Liver (tissue), 9 donors: ENCODE measurements around the gene MYL10. TPM values are rescaled to one million over a fixed set of nuclear protein-coding genes. Genes with fewer than 3 reads are reported as not detected.
A peak's percentile ranks its signal among the peaks of the same experiment; 100 is the strongest.

Source experiments
- DNase-seq: peaks from one replicate; pipeline ENCODE4 v3.0.0-alpha.2; 2017; ENCODE audit warnings: low spot score
- H3K27ac ChIP-seq, 2 donors: one replicate each; pipeline ENCODE4 v1.7.0; 2013; ENCODE audit warnings: inconsistent platforms in 2 of 2, low read length in 2 of 2, control low read depth in 1 of 2, low read depth in 1 of 2, mild to moderate bottlenecking in 1 of 2
- H3K27me3 ChIP-seq, 4 donors: one replicate each; pipeline versions ENCODE4 v1.6.1 to v1.7.0; 2013; ENCODE audit warnings: low read length in 3 of 4, inconsistent platforms in 1 of 4, mild to moderate bottlenecking in 1 of 4, moderate library complexity in 1 of 4; ENCODE audit not compliant: control insufficient read depth in 4 of 4, insufficient read depth in 4 of 4
- H3K36me3 ChIP-seq, 4 donors: one replicate each; pipeline versions ENCODE4 v1.6.1 to v1.7.0; 2013; ENCODE audit warnings: low read length in 3 of 4, mild to moderate bottlenecking in 3 of 4, low read depth in 1 of 4, moderate library complexity in 1 of 4; ENCODE audit not compliant: control insufficient read depth in 4 of 4, insufficient read depth in 3 of 4
- H3K4me1 ChIP-seq, 4 donors: one replicate each; pipeline versions ENCODE4 v1.6.1 to v1.7.0; 2013; ENCODE audit warnings: low read length in 3 of 4, mild to moderate bottlenecking in 3 of 4, moderate library complexity in 1 of 4; ENCODE audit not compliant: control insufficient read depth in 4 of 4, insufficient read depth in 4 of 4
- H3K4me3 ChIP-seq, 3 donors: one replicate each; pipeline versions ENCODE4 v1.6.1 to v1.7.0; 2013; ENCODE audit warnings: low read length in 3 of 3, control low read depth in 1 of 3, low read depth in 1 of 3, mild to moderate bottlenecking in 1 of 3
- H3K9ac ChIP-seq, 2 donors: one replicate each; pipeline ENCODE4 v1.7.0; 2013; ENCODE audit warnings: low read length in 2 of 2, mild to moderate bottlenecking in 2 of 2, moderate library complexity in 2 of 2, control low read depth in 1 of 2, low read depth in 1 of 2
- H3K9me3 ChIP-seq, 4 donors: one replicate each; pipeline versions ENCODE4 v1.6.1 to v1.7.0; 2013; ENCODE audit warnings: low read length in 3 of 4; ENCODE audit not compliant: control insufficient read depth in 4 of 4
- EGR1 ChIP-seq, 2 donors: IDR thresholded peaks; 2 replicates each; pipeline ENCODE4 v1.6.1; 2016 to 2018; ENCODE audit warnings: antibody characterized with exemption in 2 of 2, low read depth in 2 of 2
- FOXA1 ChIP-seq: IDR thresholded peaks from 2 replicates; pipeline ENCODE4 v1.6.1; 2016; ENCODE audit warnings: antibody characterized with exemption
- FOXA2 ChIP-seq: IDR thresholded peaks from 2 replicates; pipeline ENCODE4 v1.6.1; 2016; ENCODE audit warnings: antibody characterized with exemption
- GABPA ChIP-seq, 2 donors: IDR thresholded peaks in 1 of 2; conservative IDR thresholded peaks in 1 of 2; 2 replicates each; pipeline ENCODE4 v1.6.1; 2016; ENCODE audit warnings: antibody characterized with exemption in 2 of 2, mild to moderate bottlenecking in 1 of 2, moderate library complexity in 1 of 2
- HNF4A ChIP-seq, 2 donors: conservative IDR thresholded peaks; 2 replicates each; pipeline ENCODE4 v1.6.1; 2016; ENCODE audit warnings: antibody characterized with exemption in 2 of 2, mild to moderate bottlenecking in 2 of 2
- HNF4G ChIP-seq: IDR thresholded peaks from 2 replicates; pipeline ENCODE4 v1.6.1; 2016; ENCODE audit warnings: antibody characterized with exemption
- NR2F2 ChIP-seq: IDR thresholded peaks from 2 replicates; pipeline ENCODE4 v1.6.1; 2016; ENCODE audit warnings: antibody characterized with exemption
- RAD21 ChIP-seq, 2 donors: IDR thresholded peaks; 2 replicates each; pipeline ENCODE4 v1.6.1; 2016; ENCODE audit warnings: antibody characterized with exemption in 2 of 2, mild to moderate bottlenecking in 2 of 2
- RXRA ChIP-seq, 2 donors: IDR thresholded peaks; 2 replicates each; pipeline ENCODE4 v1.6.1; 2017 to 2018; ENCODE audit warnings: antibody characterized with exemption in 2 of 2, mild to moderate bottlenecking in 1 of 2
- SP1 ChIP-seq: IDR thresholded peaks from 2 replicates; pipeline ENCODE4 v1.6.1; 2018; ENCODE audit warnings: antibody characterized with exemption, mild to moderate bottlenecking
- TAF1 ChIP-seq: conservative IDR thresholded peaks from 2 replicates; pipeline ENCODE4 v1.6.1; 2016; ENCODE audit warnings: antibody characterized with exemption, mild to moderate bottlenecking
- WGBS: extraction: QIAGEN DNeasy Blood & Tissue Kit; methylation state at CpG from one replicate; pipeline ENCODE4 v1.1.7; 2013; 5-methylcytosine and 5-hydroxymethylcytosine counted together
- polyA plus RNA-seq, 2 donors: library from polyadenylated mRNA; stranded (reverse) in 1 of 2; unstranded in 1 of 2; fragments of 200-250 nt in 1 of 2; fragments of >200 nt in 1 of 2; fragmentation: Nextera tagmentation in 1 of 2; extraction: Ambion mirVana in 1 of 2; gene quantifications; one replicate each; pipeline versions ENCODE4 v1.2.1 to v1.2.3, GENCODE V29; 2013 to 2015
- total RNA-seq, 2 donors: library from RNA; depleted of rRNA; stranded (reverse); fragments of >200 nt; gene quantifications; one replicate each; pipeline ENCODE4 v1.2.3, GENCODE V29; 2014
- TF ChIP-seq, protein P1 (sequence below): IDR thresholded peaks from 2 replicates; pipeline ENCODE4 v1.6.1; 2016; ENCODE audit warnings: antibody characterized with exemption
- TF ChIP-seq, protein P2 (sequence below): IDR thresholded peaks from 2 replicates; pipeline ENCODE4 v1.6.1; 2016; ENCODE audit warnings: antibody characterized with exemption, mild to moderate bottlenecking
- TF ChIP-seq, protein P3 (sequence below): fragments of 150-350 bp; IDR thresholded peaks from 2 replicates; pipeline ENCODE4 v1.5.1; 2017; ENCODE audit warnings: improper control_type of control experiment, low read depth, low read length; ENCODE audit not compliant: missing input control
- TF ChIP-seq, protein P4 (sequence below): IDR thresholded peaks from 2 replicates; pipeline ENCODE4 v1.6.1; 2016; ENCODE audit warnings: antibody characterized with exemption
- TF ChIP-seq, protein P5 (sequence below): IDR thresholded peaks from 2 replicates; pipeline ENCODE4 v1.6.1; 2016; ENCODE audit warnings: antibody characterized with exemption
- donor health status: healthy.
- donor health status: healthy.
- donor health status: healthy.
- donor health status: healthy.
- donor health status: healthy.

Gene MYL10
- total and polyA plus RNA-seq, 4 donors, result not detected

DNA sequence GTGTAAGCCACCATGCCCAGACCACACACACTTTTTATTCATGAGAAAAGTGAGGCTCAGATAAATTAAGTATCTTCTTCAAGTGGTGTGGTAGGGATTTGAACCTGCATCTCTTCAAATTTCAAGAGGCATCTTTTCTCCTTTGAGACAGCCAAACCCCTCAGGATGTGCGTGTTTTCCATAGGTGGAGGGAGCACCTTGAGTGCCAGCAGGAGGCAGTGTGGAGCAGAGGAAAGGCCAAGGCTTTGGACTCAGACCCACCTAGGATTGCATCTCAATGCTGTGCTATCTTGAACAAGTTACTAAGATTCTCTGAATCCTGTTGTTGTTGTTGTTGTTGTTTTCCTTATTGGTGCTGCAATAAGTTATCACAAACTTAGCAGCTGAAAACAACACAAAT, 40.2 kb upstream of the MYL10 start:
- WGBS, result 82% methylated on average over 1 of the region's 1 CpG
- no peak overlapping the region for H3K4me3 ChIP-seq
- no peak for DNase-seq

DNA sequence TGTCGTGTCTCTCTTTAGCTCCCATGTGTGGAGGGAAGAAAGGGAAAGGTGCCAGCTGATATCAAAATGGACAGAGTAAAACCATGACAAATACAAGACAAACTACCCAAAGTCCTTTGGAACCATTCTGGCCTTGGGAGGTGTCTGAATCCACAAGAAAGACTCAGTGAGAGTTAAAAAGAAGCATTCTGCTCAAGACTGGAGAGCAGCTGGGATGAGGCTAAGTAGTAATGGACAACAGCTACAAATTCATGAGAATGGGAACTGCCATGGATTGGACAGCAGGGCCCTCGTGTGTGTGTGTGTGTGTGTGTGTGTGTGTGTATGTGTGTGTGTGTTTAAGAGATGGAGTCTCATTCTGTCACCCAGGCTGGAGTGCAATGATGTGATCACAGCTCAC, 39.6 kb upstream of the MYL10 start:
- Histone ChIP-seq H3K9ac (no peak overlapping the region), H3K27me3 (no peaks in the 10 kb centered on the region), H3K27ac (no peak overlapping the region), H3K36me3 (no peaks in the 10 kb centered on the region), H3K4me1 (no peaks in the 10 kb centered on the region), H3K4me3 (no peak overlapping the region), H3K9me3 (peaks cover 0 to 5% (median 4%) of the 10 kb centered on the region in 4 donors)
- WGBS, result 91% methylated on average over 2 of the region's 2 CpGs
- no peak for TF ChIP-seq FOXA2
- DNase-seq, result no peak

More for the DNA sequence above, 40.2 kb upstream of the MYL10 start:
- Histone ChIP-seq H3K4me1 (no peaks in the 10 kb centered on the region), H3K36me3 (no peaks in the 10 kb centered on the region), H3K9ac (no peak overlapping the region), H3K9me3 (peaks cover 0 to 5% (median 4%) of the 10 kb centered on the region in 4 donors), H3K27ac (no peak overlapping the region), H3K27me3 (no peaks in the 10 kb centered on the region)
- TF ChIP-seq TAF1, result no peak
- peak in 1 of 2 donors; percentile 21 for TF ChIP-seq RAD21 (IDR thresholded peaks at IDR 0.05)

DNA sequence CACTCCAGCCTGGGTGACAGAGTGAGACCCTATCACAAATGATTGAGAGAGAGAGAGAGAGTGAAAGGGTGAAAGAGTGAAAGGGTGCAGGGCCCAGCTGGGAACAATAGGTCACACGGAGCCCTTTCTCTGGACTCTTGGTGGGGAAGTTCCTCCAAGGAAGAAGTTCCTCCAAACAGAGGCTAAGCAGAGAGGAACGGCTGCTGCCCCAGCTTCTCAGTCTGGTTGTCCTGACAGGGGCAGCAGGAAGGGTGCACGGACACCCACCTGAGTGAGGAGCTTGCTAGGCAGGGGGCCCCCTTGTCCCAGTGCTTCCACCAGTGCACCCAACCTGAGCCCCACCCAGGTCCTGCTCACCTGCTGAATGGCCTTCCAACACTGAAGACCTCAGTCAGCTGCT, 38.8 kb upstream of the MYL10 start:
- Histone ChIP-seq H3K27me3 (no peaks in the 10 kb centered on the region), H3K4me1 (no peaks in the 10 kb centered on the region), H3K9me3 (peaks cover 0 to under 1% (median 0%) of the 10 kb centered on the region in 4 donors), H3K4me3 (no peak overlapping the region), H3K27ac (no peak overlapping the region), H3K9ac (no peak overlapping the region), H3K36me3 (no peaks in the 10 kb centered on the region)
- TF ChIP-seq, protein P1, sequence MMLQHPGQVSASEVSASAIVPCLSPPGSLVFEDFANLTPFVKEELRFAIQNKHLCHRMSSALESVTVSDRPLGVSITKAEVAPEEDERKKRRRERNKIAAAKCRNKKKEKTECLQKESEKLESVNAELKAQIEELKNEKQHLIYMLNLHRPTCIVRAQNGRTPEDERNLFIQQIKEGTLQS, result no peak
- TF ChIP-seq RXRA (IDR thresholded peaks at IDR 0.05) (no peak), GABPA (IDR thresholded peaks at IDR 0.05 in 1 of 2, conservative IDR thresholded peaks at IDR 0.05 in 1 of 2) (no peak), TAF1 (no peak), SP1 (no peak), FOXA2 (no peak), HNF4G (no peak), FOXA1 (no peak), HNF4A (conservative IDR thresholded peaks at IDR 0.05) (no peak), EGR1 (IDR thresholded peaks at IDR 0.05; ENCODE audit: low read depth in 2 of 2) (no peak), RAD21 (IDR thresholded peaks at IDR 0.05) (no peak), NR2F2 (no peak)
- TF ChIP-seq, protein P2, sequence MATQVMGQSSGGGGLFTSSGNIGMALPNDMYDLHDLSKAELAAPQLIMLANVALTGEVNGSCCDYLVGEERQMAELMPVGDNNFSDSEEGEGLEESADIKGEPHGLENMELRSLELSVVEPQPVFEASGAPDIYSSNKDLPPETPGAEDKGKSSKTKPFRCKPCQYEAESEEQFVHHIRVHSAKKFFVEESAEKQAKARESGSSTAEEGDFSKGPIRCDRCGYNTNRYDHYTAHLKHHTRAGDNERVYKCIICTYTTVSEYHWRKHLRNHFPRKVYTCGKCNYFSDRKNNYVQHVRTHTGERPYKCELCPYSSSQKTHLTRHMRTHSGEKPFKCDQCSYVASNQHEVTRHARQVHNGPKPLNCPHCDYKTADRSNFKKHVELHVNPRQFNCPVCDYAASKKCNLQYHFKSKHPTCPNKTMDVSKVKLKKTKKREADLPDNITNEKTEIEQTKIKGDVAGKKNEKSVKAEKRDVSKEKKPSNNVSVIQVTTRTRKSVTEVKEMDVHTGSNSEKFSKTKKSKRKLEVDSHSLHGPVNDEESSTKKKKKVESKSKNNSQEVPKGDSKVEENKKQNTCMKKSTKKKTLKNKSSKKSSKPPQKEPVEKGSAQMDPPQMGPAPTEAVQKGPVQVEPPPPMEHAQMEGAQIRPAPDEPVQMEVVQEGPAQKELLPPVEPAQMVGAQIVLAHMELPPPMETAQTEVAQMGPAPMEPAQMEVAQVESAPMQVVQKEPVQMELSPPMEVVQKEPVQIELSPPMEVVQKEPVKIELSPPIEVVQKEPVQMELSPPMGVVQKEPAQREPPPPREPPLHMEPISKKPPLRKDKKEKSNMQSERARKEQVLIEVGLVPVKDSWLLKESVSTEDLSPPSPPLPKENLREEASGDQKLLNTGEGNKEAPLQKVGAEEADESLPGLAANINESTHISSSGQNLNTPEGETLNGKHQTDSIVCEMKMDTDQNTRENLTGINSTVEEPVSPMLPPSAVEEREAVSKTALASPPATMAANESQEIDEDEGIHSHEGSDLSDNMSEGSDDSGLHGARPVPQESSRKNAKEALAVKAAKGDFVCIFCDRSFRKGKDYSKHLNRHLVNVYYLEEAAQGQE, result no peak
- TF ChIP-seq, protein P3, sequence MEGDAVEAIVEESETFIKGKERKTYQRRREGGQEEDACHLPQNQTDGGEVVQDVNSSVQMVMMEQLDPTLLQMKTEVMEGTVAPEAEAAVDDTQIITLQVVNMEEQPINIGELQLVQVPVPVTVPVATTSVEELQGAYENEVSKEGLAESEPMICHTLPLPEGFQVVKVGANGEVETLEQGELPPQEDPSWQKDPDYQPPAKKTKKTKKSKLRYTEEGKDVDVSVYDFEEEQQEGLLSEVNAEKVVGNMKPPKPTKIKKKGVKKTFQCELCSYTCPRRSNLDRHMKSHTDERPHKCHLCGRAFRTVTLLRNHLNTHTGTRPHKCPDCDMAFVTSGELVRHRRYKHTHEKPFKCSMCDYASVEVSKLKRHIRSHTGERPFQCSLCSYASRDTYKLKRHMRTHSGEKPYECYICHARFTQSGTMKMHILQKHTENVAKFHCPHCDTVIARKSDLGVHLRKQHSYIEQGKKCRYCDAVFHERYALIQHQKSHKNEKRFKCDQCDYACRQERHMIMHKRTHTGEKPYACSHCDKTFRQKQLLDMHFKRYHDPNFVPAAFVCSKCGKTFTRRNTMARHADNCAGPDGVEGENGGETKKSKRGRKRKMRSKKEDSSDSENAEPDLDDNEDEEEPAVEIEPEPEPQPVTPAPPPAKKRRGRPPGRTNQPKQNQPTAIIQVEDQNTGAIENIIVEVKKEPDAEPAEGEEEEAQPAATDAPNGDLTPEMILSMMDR, result no peak
- TF ChIP-seq, protein P4, sequence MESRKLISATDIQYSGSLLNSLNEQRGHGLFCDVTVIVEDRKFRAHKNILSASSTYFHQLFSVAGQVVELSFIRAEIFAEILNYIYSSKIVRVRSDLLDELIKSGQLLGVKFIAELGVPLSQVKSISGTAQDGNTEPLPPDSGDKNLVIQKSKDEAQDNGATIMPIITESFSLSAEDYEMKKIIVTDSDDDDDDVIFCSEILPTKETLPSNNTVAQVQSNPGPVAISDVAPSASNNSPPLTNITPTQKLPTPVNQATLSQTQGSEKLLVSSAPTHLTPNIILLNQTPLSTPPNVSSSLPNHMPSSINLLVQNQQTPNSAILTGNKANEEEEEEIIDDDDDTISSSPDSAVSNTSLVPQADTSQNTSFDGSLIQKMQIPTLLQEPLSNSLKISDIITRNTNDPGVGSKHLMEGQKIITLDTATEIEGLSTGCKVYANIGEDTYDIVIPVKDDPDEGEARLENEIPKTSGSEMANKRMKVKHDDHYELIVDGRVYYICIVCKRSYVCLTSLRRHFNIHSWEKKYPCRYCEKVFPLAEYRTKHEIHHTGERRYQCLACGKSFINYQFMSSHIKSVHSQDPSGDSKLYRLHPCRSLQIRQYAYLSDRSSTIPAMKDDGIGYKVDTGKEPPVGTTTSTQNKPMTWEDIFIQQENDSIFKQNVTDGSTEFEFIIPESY, result no peak
- TF ChIP-seq, protein P5, sequence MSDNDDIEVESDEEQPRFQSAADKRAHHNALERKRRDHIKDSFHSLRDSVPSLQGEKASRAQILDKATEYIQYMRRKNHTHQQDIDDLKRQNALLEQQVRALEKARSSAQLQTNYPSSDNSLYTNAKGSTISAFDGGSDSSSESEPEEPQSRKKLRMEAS, result no peak
- DNase-seq, result no peak
- 63% methylated on average over 3 of the region's 3 CpGs for WGBS
